Osteoblast (primary cell): ENCODE results near the gene FGF11. TPM values are rescaled to one million over a fixed set of nuclear protein-coding genes. Genes with fewer than 3 reads are reported as not detected.
A peak's percentile ranks its signal among the peaks of the same experiment; 100 is the strongest.

Experiments used
- DNase-seq: peaks from one replicate; pipeline ENCODE4 v3.0.0; 2011; ENCODE audit warnings: low spot score, mixed read lengths; ENCODE audit not compliant: insufficient read length; ENCODE audit errors: missing footprints
- H2AFZ ChIP-seq: 2 replicates; pipeline ENCODE4 v1.6.0; 2011; ENCODE audit warnings: mild to moderate bottlenecking, low read length
- H3K27ac ChIP-seq: 2 replicates; pipeline ENCODE4 v1.5.1; 2011; ENCODE audit warnings: mild to moderate bottlenecking, low read depth, low read length, moderate library complexity
- H3K27me3 ChIP-seq: 2 replicates; pipeline ENCODE4 v1.6.0; 2012; ENCODE audit warnings: mild to moderate bottlenecking, control low read depth, inconsistent platforms, low read length, moderate library complexity; ENCODE audit not compliant: insufficient read depth
- H3K36me3 ChIP-seq: 2 replicates; pipeline ENCODE4 v1.5.1; 2011; ENCODE audit warnings: mild to moderate bottlenecking, low read length, control low read depth, moderate library complexity; ENCODE audit not compliant: insufficient read depth
- H3K4me1 ChIP-seq: 2 replicates; pipeline ENCODE4 v1.5.1; 2011; ENCODE audit warnings: mild to moderate bottlenecking, low read length, control low read depth, moderate library complexity; ENCODE audit not compliant: insufficient read depth
- H3K4me2 ChIP-seq: 2 replicates; pipeline ENCODE4 v1.6.0; 2011; ENCODE audit warnings: mild to moderate bottlenecking, low read length; ENCODE audit not compliant: insufficient read depth
- H3K4me3 ChIP-seq: fragments of 200-600 bp; sonication (generic); 3 replicates; pipeline ENCODE4 v1.5.1; 2012; ENCODE audit warnings: mild to moderate bottlenecking, low read length, inconsistent platforms; ENCODE audit not compliant: insufficient read depth
- H3K79me2 ChIP-seq: 2 replicates; pipeline ENCODE4 v1.6.0; 2012; ENCODE audit warnings: mild to moderate bottlenecking, low read length, control low read depth, inconsistent platforms; ENCODE audit not compliant: insufficient read depth
- H3K9me3 ChIP-seq: 2 replicates; pipeline ENCODE4 v1.5.1; 2011; ENCODE audit warnings: low read depth, low read length, control low read depth
- H4K20me1 ChIP-seq: 2 replicates; pipeline ENCODE4 v1.6.0; 2012; ENCODE audit warnings: mild to moderate bottlenecking, low read length, control low read depth; ENCODE audit not compliant: insufficient read depth
- CTCF ChIP-seq: IDR thresholded peaks from 2 replicates; pipeline ENCODE4 v1.5.1; 2011; ENCODE audit warnings: mild to moderate bottlenecking, low read depth, low read length, moderate library complexity; ENCODE audit errors: extremely low read depth
- total RNA-seq: library from RNA; depleted of rRNA; stranded (reverse); fragments of >200 nt; gene quantifications from 2 replicates; pipeline ENCODE4 v1.2.3, GENCODE V29; 2012

Gene FGF11
- total RNA-seq, 1 donor, result 0.36 TPM

- peak; percentile 78 for DNase-seq
- H4K20me1 ChIP-seq, result peaks cover 57% of the 10 kb centered on the region
- H3K4me1 ChIP-seq, result peaks cover 34% of the 10 kb centered on the region
Measured at GRCh38 chr17:7475764-7476422, 36.6 kb downstream of the FGF11 start.

GRCh38 chr17:7476494-7476893, 37.2 kb downstream of the FGF11 start:
- H3K4me2 ChIP-seq, result peak overlapping the region; percentile 95
- no peak overlapping the region for H3K4me3 ChIP-seq
- H3K27ac ChIP-seq, result peak overlapping the region; percentile 93
- TF ChIP-seq CTCF, result no peak
- H2AFZ ChIP-seq, result no peak overlapping the region
- peaks cover 34% of the 10 kb centered on the region for H3K4me1 ChIP-seq
- peaks cover 5% of the 10 kb centered on the region for H3K36me3 ChIP-seq
- no peaks in the 10 kb centered on the region for H3K9me3 ChIP-seq
- DNase-seq, result peak; percentile 80
- H3K27me3 ChIP-seq, result no peaks in the 10 kb centered on the region
- peaks cover 83% of the 10 kb centered on the region for H3K79me2 ChIP-seq
- H4K20me1 ChIP-seq, result peaks cover 51% of the 10 kb centered on the region

More at GRCh38 chr17:7475764-7476422, 36.6 kb downstream of the FGF11 start:
- H3K36me3 ChIP-seq, result peaks cover 5% of the 10 kb centered on the region
- H3K27ac ChIP-seq, result peak overlapping the region; percentile 93
- H2AFZ ChIP-seq, result no peak overlapping the region
- peaks cover 89% of the 10 kb centered on the region for H3K79me2 ChIP-seq
- H3K27me3 ChIP-seq, result no peaks in the 10 kb centered on the region
- no peak for TF ChIP-seq CTCF
- no peak overlapping the region for H3K4me3 ChIP-seq
- H3K9me3 ChIP-seq, result no peaks in the 10 kb centered on the region
- H3K4me2 ChIP-seq, result no peak overlapping the region

- H3K4me1 ChIP-seq, result peaks cover 34% of the 10 kb centered on the region
- peaks cover 79% of the 10 kb centered on the region for H3K79me2 ChIP-seq
- no peak overlapping the region for H2AFZ ChIP-seq
- H3K4me3 ChIP-seq, result peak overlapping the region; percentile 82
- H3K9me3 ChIP-seq, result no peaks in the 10 kb centered on the region
- H3K4me2 ChIP-seq, result peak overlapping the region; percentile 95
- TF ChIP-seq CTCF, result no peak
- H3K36me3 ChIP-seq, result peaks cover 5% of the 10 kb centered on the region
- no peak for DNase-seq
- H3K27ac ChIP-seq, result peak overlapping the region; percentile 93
- no peaks in the 10 kb centered on the region for H3K27me3 ChIP-seq
- peaks cover 46% of the 10 kb centered on the region for H4K20me1 ChIP-seq
Measured at GRCh38 chr17:7476951-7477350, 37.6 kb downstream of the FGF11 start.

GRCh38 chr17:7477392-7478275, 38.3 kb downstream of the FGF11 start:
- no peaks in the 10 kb centered on the region for H3K27me3 ChIP-seq
- peaks cover 5% of the 10 kb centered on the region for H3K36me3 ChIP-seq
- no peak overlapping the region for H2AFZ ChIP-seq
- peaks cover 35% of the 10 kb centered on the region for H3K4me1 ChIP-seq
- TF ChIP-seq CTCF, result no peak
- peak overlapping the region; percentile 82 for H3K4me3 ChIP-seq
- H3K27ac ChIP-seq, result peak overlapping the region; percentile 93
- H4K20me1 ChIP-seq, result peaks cover 45% of the 10 kb centered on the region
- peak overlapping the region; percentile 95 for H3K4me2 ChIP-seq
- H3K9me3 ChIP-seq, result no peaks in the 10 kb centered on the region
- peak; percentile 98 for DNase-seq
- peaks cover 74% of the 10 kb centered on the region for H3K79me2 ChIP-seq
